ENCODE results near the gene ASTL. TPM values are rescaled to one million over a fixed set of nuclear protein-coding genes. Genes with fewer than 3 reads are reported as not detected.

Gene ASTL
- total RNA-seq, 1 donor from 2014 or later, result not detected

- Histone ChIP-seq H3K9ac (ENCODE audit: low read length) (no peak overlapping the region), H3K36me3 (ENCODE audit: insufficient read depth, low read length) (no peaks in the 10 kb centered on the region), H3K4me3 (ENCODE audit: insufficient read depth, low read depth, low read length) (no peak overlapping the region), H2AFZ (ENCODE audit: low read depth, low read length) (no peak overlapping the region), H4K20me1 (ENCODE audit: insufficient read depth, low read length) (no peaks in the 10 kb centered on the region), H3K27me3 (ENCODE audit: insufficient read depth, low read length) (no peaks in the 10 kb centered on the region), H3K4me2 (ENCODE audit: low read length) (no peak overlapping the region), H3K27ac (ENCODE audit: low read depth, low read length) (no peak overlapping the region), H3K4me1 (ENCODE audit: insufficient read depth, low read length) (peaks cover 4% of the 10 kb centered on the region), H3K9me3 (ENCODE audit: insufficient read depth, low read depth, low read length) (peaks cover 3% of the 10 kb centered on the region), H3K79me2 (ENCODE audit: insufficient read depth, low read length) (no peaks in the 10 kb centered on the region)
- Mint-ChIP-seq H3K4me1 (ENCODE audit: low read depth, unreplicated experiment) (no peaks in the 10 kb centered on the region), H3K4me3 (ENCODE audit: unreplicated experiment) (no peak overlapping the region), H3K36me3 (ENCODE audit: low read depth, unreplicated experiment) (peaks cover 1% of the 10 kb centered on the region), H3K27ac (ENCODE audit: unreplicated experiment) (no peak overlapping the region), H3K9me3 (ENCODE audit: unreplicated experiment) (peaks cover 4% of the 10 kb centered on the region), H3K27me3 (ENCODE audit: low read depth, unreplicated experiment) (peaks cover 9% of the 10 kb centered on the region)
- DNase-seq (ENCODE audit: low read depth) (peak; percentile 59), FAIRE-seq (no peak)
- TF ChIP-seq EZH2 (IDR thresholded peaks at IDR 0.05; ENCODE audit: insufficient read depth, low read length), result no peak
- no peak for TF ChIP-seq CTCF (IDR thresholded peaks at IDR 0.05; ENCODE audit: insufficient read depth, low read depth, low read length)
Measured at GRCh38 chr2:96167407-96168013, 29.2 kb upstream of the ASTL start.

GRCh38 chr2:96164459-96165184 lies 26.3 kb upstream of the ASTL start:
- no peaks in the 10 kb centered on the region for H3K9me3 ChIP-seq (ENCODE audit: insufficient read depth, low read depth, low read length)
- Mint-ChIP-seq H3K36me3 (ENCODE audit: low read depth, unreplicated experiment) (no peaks in the 10 kb centered on the region), H3K9me3 (ENCODE audit: unreplicated experiment) (peaks cover 3% of the 10 kb centered on the region), H3K27ac (ENCODE audit: unreplicated experiment) (no peak overlapping the region), H3K4me3 (ENCODE audit: unreplicated experiment) (no peak overlapping the region), H3K4me1 (ENCODE audit: low read depth, unreplicated experiment) (no peaks in the 10 kb centered on the region), H3K27me3 (ENCODE audit: low read depth, unreplicated experiment) (peaks cover 6% of the 10 kb centered on the region)
- H3K4me3 ChIP-seq (ENCODE audit: insufficient read depth, low read depth, low read length), result no peak overlapping the region
- no peak for FAIRE-seq
- H3K27ac ChIP-seq (ENCODE audit: low read depth, low read length), result no peak overlapping the region
- peaks cover 4% of the 10 kb centered on the region for H3K4me1 ChIP-seq (ENCODE audit: insufficient read depth, low read length)
- no peaks in the 10 kb centered on the region for H3K27me3 ChIP-seq (ENCODE audit: insufficient read depth, low read length)
- no peaks in the 10 kb centered on the region for H3K36me3 ChIP-seq (ENCODE audit: insufficient read depth, low read length)
- TF ChIP-seq CTCF (IDR thresholded peaks at IDR 0.05; ENCODE audit: insufficient read depth, low read depth, low read length) (no peak), EZH2 (IDR thresholded peaks at IDR 0.05; ENCODE audit: insufficient read depth, low read length) (no peak)
- peak overlapping the region; percentile 63 for H2AFZ ChIP-seq (ENCODE audit: low read depth, low read length)
- no peak for DNase-seq (ENCODE audit: low read depth)
- no peak overlapping the region for H3K9ac ChIP-seq (ENCODE audit: low read length)
- no peak overlapping the region for H3K4me2 ChIP-seq (ENCODE audit: low read length)
- H3K79me2 ChIP-seq (ENCODE audit: insufficient read depth, low read length), result no peaks in the 10 kb centered on the region
- H4K20me1 ChIP-seq (ENCODE audit: insufficient read depth, low read length), result no peaks in the 10 kb centered on the region

Measured in astrocyte (in vitro differentiated cells and primary cell).